ENCODE measurements around the gene TTC33. TPM values are rescaled to one million over a fixed set of nuclear protein-coding genes. Genes with fewer than 3 reads are reported as not detected.

Gene TTC33
- total and polyA plus RNA-seq, 9 donors = 13.4 to 23.1 (median 17.7) TPM

DNA sequence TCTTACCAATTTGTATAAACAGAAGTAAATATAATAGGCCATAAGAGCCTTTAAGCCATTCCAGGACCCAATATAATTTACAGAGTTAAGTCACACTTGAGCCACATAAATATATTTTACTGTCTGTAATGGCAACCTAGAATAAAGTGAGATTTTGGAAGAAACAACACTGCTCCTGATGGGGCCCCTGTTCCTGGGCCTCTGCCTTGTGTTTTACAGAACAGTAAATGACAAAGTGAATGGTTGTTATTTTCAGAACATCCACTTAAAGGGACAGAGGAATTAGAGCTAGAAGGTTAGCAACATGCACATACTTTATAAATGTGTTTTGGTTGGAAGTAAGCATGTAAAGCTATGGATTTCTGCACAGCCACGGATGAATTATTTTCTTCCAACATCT, 72.5 kb downstream of the TTC33 start:
- H3K9me3 ChIP-seq (replicated peaks; ENCODE audit: control insufficient read depth, low read depth, low read length) = no peaks in the 10 kb centered on the region
- H3K36me3 ChIP-seq (ENCODE audit: control insufficient read depth, insufficient read depth, low read length) = no peaks in the 10 kb centered on the region
- peak overlapping the region; percentile 77 for H3K4me3 ChIP-seq (ENCODE audit: low read length)
- peaks cover 27% of the 10 kb centered on the region for H3K4me1 ChIP-seq (ENCODE audit: control insufficient read depth, insufficient read depth, low read length)
- H3K27me3 ChIP-seq (ENCODE audit: control insufficient read depth, insufficient read depth, low read length) = peaks cover 24% of the 10 kb centered on the region
- DNase-seq = peak; percentile 46
- H3K27ac ChIP-seq (ENCODE audit: low read length) = peak overlapping the region; percentile 56
- WGBS (ENCODE audit: insufficient coverage) = no CpG with 5 or more reads among the region's 1 CpG

DNA sequence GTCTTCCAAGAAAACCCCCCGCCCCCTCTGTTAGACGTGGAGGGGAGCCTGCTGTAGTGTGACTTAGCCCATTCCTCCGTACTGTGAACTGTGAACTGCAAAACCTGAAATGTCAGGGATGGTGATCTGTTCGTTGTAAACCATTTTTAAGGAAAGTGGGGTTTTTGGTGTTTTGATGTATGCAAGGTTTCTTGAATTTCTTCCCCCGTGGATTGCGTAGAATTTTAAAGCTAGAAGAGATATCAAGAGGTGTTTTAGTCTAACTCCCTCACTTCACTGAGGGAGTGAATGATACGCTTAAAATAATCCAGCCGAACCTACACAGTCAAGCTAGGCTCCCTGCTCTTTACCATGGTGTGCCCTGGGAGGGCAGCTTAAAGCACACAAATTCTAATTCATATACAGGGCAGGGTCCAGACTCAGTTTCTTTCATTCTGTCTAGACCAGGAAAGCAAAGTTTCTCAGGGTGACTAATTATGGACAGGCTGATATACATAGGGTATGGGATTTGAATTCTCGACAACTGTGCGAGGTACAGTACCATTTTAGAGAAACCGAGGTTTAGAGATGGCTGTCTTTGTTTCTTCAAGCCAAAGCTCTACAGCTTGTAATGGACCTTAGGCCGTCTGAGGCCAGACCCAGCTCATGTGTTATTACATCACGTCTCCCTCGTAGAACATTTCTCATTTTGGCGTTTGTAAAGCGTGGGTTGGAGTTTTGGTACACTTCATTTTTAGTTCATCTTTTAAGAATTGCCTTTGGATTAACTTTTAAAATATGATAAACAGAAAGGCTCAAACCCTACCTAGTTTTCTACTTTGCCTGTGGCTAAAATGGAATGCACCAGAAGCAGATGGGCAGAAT, 73.4 kb downstream of the TTC33 start:
- Histone ChIP-seq H3K4me3 (ENCODE audit: low read length) (peak overlapping the region; percentile 77), H3K4me1 (ENCODE audit: control insufficient read depth, insufficient read depth, low read length) (peaks cover 27% of the 10 kb centered on the region), H3K27ac (ENCODE audit: low read length) (peak overlapping the region; percentile 69), H3K36me3 (ENCODE audit: control insufficient read depth, insufficient read depth, low read length) (no peaks in the 10 kb centered on the region), H3K9me3 (replicated peaks; ENCODE audit: control insufficient read depth, low read depth, low read length) (no peaks in the 10 kb centered on the region), H3K27me3 (ENCODE audit: control insufficient read depth, insufficient read depth, low read length) (peaks cover 24% of the 10 kb centered on the region)
- WGBS (ENCODE audit: insufficient coverage) = 48% methylated on average over 5 of the region's 16 CpGs
- DNase-seq = peak; percentile 65

DNA sequence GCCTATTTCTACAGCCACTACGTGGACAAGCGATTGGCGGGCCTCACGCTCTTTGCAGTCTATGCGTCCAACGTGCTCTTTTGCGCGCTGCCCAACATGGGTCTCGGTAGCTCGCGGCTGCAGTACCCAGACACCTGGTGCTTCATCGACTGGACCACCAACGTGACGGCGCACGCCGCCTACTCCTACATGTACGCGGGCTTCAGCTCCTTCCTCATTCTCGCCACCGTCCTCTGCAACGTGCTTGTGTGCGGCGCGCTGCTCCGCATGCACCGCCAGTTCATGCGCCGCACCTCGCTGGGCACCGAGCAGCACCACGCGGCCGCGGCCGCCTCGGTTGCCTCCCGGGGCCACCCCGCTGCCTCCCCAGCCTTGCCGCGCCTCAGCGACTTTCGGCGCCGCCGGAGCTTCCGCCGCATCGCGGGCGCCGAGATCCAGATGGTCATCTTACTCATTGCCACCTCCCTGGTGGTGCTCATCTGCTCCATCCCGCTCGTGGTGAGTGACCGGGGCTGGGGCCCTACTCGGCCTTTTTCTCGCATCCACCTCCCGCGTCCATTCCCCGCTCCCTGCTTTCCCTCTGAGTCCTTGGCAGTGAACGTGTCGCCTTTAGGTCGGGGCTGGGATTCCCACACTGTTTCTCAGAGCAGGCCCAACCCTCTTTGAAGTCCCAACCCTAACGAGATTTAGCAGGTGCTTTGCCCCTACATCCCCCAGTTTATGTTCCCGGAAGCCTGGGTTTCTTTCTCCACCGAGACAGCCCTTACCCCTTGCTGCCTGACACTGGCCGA, 74.2 kb downstream of the TTC33 start:
- Histone ChIP-seq H3K27ac (ENCODE audit: low read length) (peak overlapping the region; percentile 69), H3K9me3 (replicated peaks; ENCODE audit: control insufficient read depth, low read depth, low read length) (no peaks in the 10 kb centered on the region), H3K27me3 (ENCODE audit: control insufficient read depth, insufficient read depth, low read length) (peaks cover 24% of the 10 kb centered on the region), H3K4me1 (ENCODE audit: control insufficient read depth, insufficient read depth, low read length) (peaks cover 32% of the 10 kb centered on the region), H3K4me3 (ENCODE audit: low read length) (peak overlapping the region; percentile 77), H3K36me3 (ENCODE audit: control insufficient read depth, insufficient read depth, low read length) (no peaks in the 10 kb centered on the region)
- WGBS (ENCODE audit: insufficient coverage) = 2% methylated on average over 64 of the region's 67 CpGs
- DNase-seq = peak; percentile 53

DNA sequence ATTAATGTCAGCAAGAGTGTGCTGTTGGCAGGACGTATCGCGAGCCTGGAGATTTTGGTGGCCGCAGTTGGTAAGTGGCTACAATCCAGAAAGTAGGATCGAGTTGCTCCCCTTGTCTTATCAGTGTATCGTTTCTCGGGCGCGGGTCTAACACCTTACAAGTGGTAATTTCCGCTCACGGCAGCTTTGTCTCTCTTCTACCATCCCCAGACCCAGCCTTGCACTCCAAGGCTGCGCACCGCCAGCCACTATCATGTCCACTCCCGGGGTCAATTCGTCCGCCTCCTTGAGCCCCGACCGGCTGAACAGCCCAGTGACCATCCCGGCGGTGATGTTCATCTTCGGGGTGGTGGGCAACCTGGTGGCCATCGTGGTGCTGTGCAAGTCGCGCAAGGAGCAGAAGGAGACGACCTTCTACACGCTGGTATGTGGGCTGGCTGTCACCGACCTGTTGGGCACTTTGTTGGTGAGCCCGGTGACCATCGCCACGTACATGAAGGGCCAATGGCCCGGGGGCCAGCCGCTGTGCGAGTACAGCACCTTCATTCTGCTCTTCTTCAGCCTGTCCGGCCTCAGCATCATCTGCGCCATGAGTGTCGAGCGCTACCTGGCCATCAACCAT, 74.9 kb downstream of the TTC33 start:
- Histone ChIP-seq H3K27me3 (ENCODE audit: control insufficient read depth, insufficient read depth, low read length) (peaks cover 24% of the 10 kb centered on the region), H3K27ac (ENCODE audit: low read length) (peak overlapping the region; percentile 57), H3K4me1 (ENCODE audit: control insufficient read depth, insufficient read depth, low read length) (peaks cover 33% of the 10 kb centered on the region), H3K4me3 (ENCODE audit: low read length) (peak overlapping the region; percentile 77), H3K9me3 (replicated peaks; ENCODE audit: control insufficient read depth, low read depth, low read length) (no peaks in the 10 kb centered on the region), H3K36me3 (ENCODE audit: control insufficient read depth, insufficient read depth, low read length) (no peaks in the 10 kb centered on the region)
- whole genome bisulfite sequencing (ENCODE audit: insufficient coverage) = 3% methylated on average over 37 of the region's 37 CpGs
- DNase-seq = peak; percentile 56

DNA sequence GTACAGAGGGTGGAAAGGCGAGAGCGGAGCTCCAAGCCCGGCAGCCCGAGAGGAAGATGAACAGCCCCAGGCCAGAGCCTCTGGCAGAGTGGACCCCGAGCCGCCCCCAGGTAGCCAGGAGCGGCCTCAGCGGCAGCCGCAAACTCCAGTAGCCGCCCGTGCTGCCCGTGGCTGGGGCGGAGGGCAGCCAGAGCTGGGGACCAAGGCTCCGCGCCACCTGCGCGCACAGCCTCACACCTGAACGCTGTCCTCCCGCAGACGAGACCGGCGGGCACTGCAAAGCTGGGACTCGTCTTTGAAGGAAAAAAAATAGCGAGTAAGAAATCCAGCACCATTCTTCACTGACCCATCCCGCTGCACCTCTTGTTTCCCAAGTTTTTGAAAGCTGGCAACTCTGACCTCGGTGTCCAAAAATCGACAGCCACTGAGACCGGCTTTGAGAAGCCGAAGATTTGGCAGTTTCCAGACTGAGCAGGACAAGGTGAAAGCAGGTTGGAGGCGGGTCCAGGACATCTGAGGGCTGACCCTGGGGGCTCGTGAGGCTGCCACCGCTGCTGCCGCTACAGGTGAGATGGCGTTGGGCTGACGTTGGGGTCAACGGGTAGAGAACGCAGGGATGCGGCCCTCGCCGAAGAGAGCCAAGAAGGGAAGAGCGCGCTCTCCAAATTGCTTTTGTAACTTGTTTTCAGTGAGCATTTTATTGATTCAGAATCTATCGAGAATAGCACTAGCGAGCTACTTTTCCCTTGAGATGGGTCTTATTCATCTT, 75.7 kb downstream of the TTC33 start, which contains the start of gene PTGER4:
Gene PTGER4 (plus strand): TSS at position 3 of the 769 bp plus-strand sequence. CDS start 1,079 bp downstream, outside the sequence.
- H3K27me3 ChIP-seq (ENCODE audit: control insufficient read depth, insufficient read depth, low read length) = peaks cover 24% of the 10 kb centered on the region
- 1% methylated on average over 42 of the region's 44 CpGs for WGBS (ENCODE audit: insufficient coverage)
- DNase-seq = peak; percentile 49
- no peaks in the 10 kb centered on the region for H3K9me3 ChIP-seq (replicated peaks; ENCODE audit: control insufficient read depth, low read depth, low read length)
- H3K36me3 ChIP-seq (ENCODE audit: control insufficient read depth, insufficient read depth, low read length) = no peaks in the 10 kb centered on the region
- peak within 1 kb of the TSS; percentile 77 for H3K4me3 ChIP-seq (ENCODE audit: low read length)
- H3K27ac ChIP-seq (ENCODE audit: low read length) = peak within 1 kb of the TSS; percentile 97
- peaks cover 33% of the 10 kb centered on the region for H3K4me1 ChIP-seq (ENCODE audit: control insufficient read depth, insufficient read depth, low read length)

DNA sequence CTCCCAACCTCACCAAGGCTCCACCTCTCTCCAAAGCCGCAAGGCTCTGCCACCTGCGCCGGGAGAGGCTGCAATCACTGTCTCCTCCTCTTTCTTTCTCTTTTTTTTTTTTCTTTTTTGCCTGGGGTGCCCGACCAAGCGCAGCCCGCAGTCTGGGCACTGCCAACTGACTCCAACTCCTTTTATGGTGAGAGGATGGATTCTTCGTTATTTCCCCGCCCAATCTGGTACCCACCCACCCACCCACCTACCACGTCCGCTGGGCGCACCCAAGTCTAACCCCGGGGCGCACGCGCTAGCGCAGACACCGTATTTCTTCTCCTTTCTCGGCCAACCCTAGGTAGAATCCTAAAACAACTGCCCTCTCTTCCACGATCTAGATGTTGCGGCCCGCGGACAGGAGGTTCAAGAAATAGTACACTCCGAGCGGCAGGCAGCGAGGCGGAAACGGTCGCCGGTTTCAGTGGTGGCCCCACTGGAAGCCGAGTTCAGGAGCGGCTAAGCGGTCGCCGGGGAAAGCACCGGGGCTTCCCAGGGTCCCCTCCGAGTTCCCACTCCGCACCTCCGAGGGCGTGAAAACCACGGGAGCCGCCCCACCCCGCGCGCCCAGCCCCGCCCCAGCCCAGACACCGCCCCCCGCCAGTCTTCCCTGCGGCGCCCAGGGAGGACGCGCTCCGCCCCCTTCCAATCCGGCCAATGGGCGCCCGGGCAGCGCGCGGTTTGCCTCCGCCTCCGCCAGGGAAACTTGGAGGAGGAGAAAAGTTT, 76.4 kb downstream of the TTC33 start:
- 0% methylated on average over 36 of the region's 60 CpGs for WGBS (ENCODE audit: insufficient coverage)

DNA sequence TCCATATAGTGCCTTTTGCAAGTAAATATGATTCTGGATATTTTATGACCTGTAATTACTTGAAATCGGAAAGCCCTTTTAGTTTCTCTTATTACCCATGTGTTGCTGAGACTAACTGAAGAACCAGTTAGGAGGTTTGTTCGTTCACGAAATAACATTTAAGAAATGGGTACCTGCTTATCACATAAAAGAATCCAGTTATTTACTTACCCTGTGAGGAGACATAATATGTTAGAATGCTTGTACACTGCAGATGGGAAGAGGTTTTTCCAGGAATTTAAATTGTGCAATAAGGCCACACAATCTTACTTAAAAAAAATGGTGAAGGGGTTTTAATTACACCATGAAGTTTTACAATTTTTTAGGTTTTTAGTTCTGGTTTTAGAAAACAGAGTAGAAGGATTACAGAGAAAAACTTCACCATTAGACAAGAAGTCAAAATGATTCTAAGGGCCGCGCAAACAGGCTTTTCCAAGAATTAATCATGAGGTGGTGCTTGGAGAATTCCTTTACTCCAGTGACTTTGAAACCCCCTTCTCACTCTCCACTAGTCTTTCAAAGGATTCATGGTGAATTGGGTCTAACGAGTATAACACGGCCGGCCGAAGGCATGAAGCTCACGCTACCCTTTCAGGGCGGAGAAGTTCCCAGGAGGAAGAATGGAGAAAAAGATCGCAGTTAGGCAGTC, 77.2 kb downstream of the TTC33 start:
- Histone ChIP-seq H3K9me3 (replicated peaks; ENCODE audit: control insufficient read depth, low read depth, low read length) (no peaks in the 10 kb centered on the region), H3K27me3 (ENCODE audit: control insufficient read depth, insufficient read depth, low read length) (peaks cover 24% of the 10 kb centered on the region), H3K4me3 (ENCODE audit: low read length) (peak overlapping the region; percentile 77), H3K27ac (ENCODE audit: low read length) (peak overlapping the region; percentile 83), H3K4me1 (ENCODE audit: control insufficient read depth, insufficient read depth, low read length) (peaks cover 33% of the 10 kb centered on the region), H3K36me3 (ENCODE audit: control insufficient read depth, insufficient read depth, low read length) (no peaks in the 10 kb centered on the region)
- peak; percentile 22 for DNase-seq
- WGBS (ENCODE audit: insufficient coverage) = no CpG with 5 or more reads among the region's 12 CpGs

More for the DNA sequence above, 76.4 kb downstream of the TTC33 start:
- Histone ChIP-seq H3K27ac (ENCODE audit: low read length) (peak overlapping the region; percentile 97), H3K4me3 (ENCODE audit: low read length) (peak overlapping the region; percentile 77), H3K36me3 (ENCODE audit: control insufficient read depth, insufficient read depth, low read length) (no peaks in the 10 kb centered on the region), H3K9me3 (replicated peaks; ENCODE audit: control insufficient read depth, low read depth, low read length) (no peaks in the 10 kb centered on the region), H3K4me1 (ENCODE audit: control insufficient read depth, insufficient read depth, low read length) (peaks cover 33% of the 10 kb centered on the region), H3K27me3 (ENCODE audit: control insufficient read depth, insufficient read depth, low read length) (peaks cover 24% of the 10 kb centered on the region)
- peak; percentile 98 for DNase-seq

DNA sequence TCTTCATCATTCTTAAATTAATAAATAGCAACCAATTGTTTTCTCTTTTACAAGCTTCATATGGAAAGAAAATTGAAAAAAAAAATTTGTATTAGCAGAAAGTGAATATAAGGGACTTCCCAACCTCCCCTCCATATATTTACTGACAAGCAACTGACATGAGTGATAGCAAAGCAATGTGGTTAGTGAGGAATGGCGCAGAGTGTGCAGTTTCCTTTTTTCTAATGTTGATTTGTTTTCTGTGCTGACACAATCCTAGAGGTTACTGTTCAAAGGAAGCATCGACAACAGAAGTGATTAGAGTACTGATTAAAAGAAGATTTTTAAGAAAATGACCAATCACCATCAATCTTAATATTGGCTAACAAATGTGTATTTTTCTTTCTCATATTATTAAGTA, 77.7 kb downstream of the TTC33 start:
- no peak for DNase-seq
- peaks cover 33% of the 10 kb centered on the region for H3K4me1 ChIP-seq (ENCODE audit: control insufficient read depth, insufficient read depth, low read length)
- no CpG with 5 or more reads among the region's 2 CpGs for WGBS (ENCODE audit: insufficient coverage)
- H3K4me3 ChIP-seq (ENCODE audit: low read length) = no peak overlapping the region
- H3K27me3 ChIP-seq (ENCODE audit: control insufficient read depth, insufficient read depth, low read length) = peaks cover 24% of the 10 kb centered on the region
- H3K36me3 ChIP-seq (ENCODE audit: control insufficient read depth, insufficient read depth, low read length) = no peaks in the 10 kb centered on the region
- no peaks in the 10 kb centered on the region for H3K9me3 ChIP-seq (replicated peaks; ENCODE audit: control insufficient read depth, low read depth, low read length)
- H3K27ac ChIP-seq (ENCODE audit: low read length) = no peak overlapping the region
